ENCODE data around the gene PLEKHA5. TPM values are rescaled to one million over a fixed set of nuclear protein-coding genes. Genes with fewer than 3 reads are reported as not detected.
A peak's percentile ranks its signal among the peaks of the same experiment; 100 is the strongest.

The PLEKHA5 gene
- total and polyA plus RNA-seq, 2 of the 4 experiments (the other 2 are of a cell fraction): 5.3 to 12.2 TPM

DNA sequence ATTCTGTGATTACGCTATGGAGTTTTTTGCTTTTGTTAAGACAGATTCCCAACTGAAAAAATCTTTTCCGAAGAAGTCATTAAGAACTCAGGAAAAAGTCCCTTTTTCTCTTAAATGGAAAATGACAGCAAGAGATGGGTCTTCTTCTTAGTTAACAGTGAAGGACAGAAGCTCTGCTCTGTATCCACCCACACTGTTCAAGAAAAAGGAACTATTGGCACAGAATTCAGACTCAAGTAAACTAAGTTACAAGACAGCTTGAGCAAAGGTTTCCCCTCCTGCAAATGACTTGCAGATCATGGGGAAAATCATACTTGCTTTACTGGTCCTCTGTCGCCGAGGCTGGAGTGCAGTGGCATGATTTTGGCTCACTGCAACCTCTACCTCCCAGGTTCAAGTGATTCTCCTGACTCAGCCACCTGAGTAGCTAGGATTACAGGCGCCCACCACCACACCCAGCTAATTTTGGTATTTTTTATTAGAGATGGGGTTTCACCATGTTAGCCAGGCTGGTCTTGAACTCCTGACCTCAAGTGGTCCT, 172.6 kb downstream of the PLEKHA5 start:
- H3K14ac ChIP-seq (replicated peaks; ENCODE audit: low read depth, low read length): no peak overlapping the region
- H3K9me3 ChIP-seq (ENCODE audit: control insufficient read depth, insufficient read depth, low read length): no peaks in the 10 kb centered on the region
- no peaks in the 10 kb centered on the region for H3K27me3 ChIP-seq (ENCODE audit: control insufficient read depth, insufficient read depth, low read length)
- dilution Hi-C loops (cut with HindIII; ENCODE audit: low sequenced_read_pairs, unreplicated experiment): no loop called here
- ChIA-PET CTCF (no interaction called here), POLR2A (ENCODE audit: unreplicated experiment) (no interaction called here)
- H3K9ac ChIP-seq (ENCODE audit: low read depth, low read length): no peak overlapping the region
- H3K56ac ChIP-seq (ENCODE audit: extremely low read depth, insufficient read depth, low read length): no peak overlapping the region
- peaks cover 19% of the 10 kb centered on the region for H3K36me3 ChIP-seq (ENCODE audit: control insufficient read depth, insufficient read depth, low read length)
- no CpG with 5 or more reads among the region's 5 CpGs for WGBS, 2 experiments (ENCODE audit: extremely low coverage in 2 of 2, insufficient read length in 1 of 2)
- in situ Hi-C loops (cut with MboI; ENCODE audit: low sequenced_read_pairs): no loop called here
- H3K18ac ChIP-seq (ENCODE audit: low read depth, low read length): no peak overlapping the region
- TF ChIP-seq, protein P1, sequence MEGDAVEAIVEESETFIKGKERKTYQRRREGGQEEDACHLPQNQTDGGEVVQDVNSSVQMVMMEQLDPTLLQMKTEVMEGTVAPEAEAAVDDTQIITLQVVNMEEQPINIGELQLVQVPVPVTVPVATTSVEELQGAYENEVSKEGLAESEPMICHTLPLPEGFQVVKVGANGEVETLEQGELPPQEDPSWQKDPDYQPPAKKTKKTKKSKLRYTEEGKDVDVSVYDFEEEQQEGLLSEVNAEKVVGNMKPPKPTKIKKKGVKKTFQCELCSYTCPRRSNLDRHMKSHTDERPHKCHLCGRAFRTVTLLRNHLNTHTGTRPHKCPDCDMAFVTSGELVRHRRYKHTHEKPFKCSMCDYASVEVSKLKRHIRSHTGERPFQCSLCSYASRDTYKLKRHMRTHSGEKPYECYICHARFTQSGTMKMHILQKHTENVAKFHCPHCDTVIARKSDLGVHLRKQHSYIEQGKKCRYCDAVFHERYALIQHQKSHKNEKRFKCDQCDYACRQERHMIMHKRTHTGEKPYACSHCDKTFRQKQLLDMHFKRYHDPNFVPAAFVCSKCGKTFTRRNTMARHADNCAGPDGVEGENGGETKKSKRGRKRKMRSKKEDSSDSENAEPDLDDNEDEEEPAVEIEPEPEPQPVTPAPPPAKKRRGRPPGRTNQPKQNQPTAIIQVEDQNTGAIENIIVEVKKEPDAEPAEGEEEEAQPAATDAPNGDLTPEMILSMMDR (conservative IDR thresholded peaks at IDR 0.05; ENCODE audit: low read depth, low read length): no peak
- TF ChIP-seq NFE2L2 (IDR thresholded peaks at IDR 0.05; ENCODE audit: low read depth, low read length) (no peak), POLR2A (IDR thresholded peaks at IDR 0.05; ENCODE audit: low read depth, low read length) (no peak), RFX5 (IDR thresholded peaks at IDR 0.05; ENCODE audit: low read depth, low read length) (no peak), SMC3 (IDR thresholded peaks at IDR 0.05; ENCODE audit: low read depth, low read length) (no peak)
- TF ChIP-seq, protein P2, sequence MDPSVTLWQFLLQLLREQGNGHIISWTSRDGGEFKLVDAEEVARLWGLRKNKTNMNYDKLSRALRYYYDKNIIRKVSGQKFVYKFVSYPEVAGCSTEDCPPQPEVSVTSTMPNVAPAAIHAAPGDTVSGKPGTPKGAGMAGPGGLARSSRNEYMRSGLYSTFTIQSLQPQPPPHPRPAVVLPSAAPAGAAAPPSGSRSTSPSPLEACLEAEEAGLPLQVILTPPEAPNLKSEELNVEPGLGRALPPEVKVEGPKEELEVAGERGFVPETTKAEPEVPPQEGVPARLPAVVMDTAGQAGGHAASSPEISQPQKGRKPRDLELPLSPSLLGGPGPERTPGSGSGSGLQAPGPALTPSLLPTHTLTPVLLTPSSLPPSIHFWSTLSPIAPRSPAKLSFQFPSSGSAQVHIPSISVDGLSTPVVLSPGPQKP (IDR thresholded peaks at IDR 0.05; ENCODE audit: borderline replicate concordance, low read depth, low read length): no peak
- H2BK20ac ChIP-seq (ENCODE audit: low read depth, low read length): 0 out of 2 replicates have a peak overlapping the region, but pooled peaks have one; percentile 27
- no peak overlapping the region for H3K27ac ChIP-seq (ENCODE audit: insufficient read depth, low read length)
- no peak overlapping the region for H2BK15ac ChIP-seq (ENCODE audit: low read depth, low read length)
- H3K4me2 ChIP-seq (ENCODE audit: low read depth, low read length): no peak overlapping the region
- H4K91ac ChIP-seq (ENCODE audit: insufficient read depth, low read depth, low read length): no peak overlapping the region
- no TSS peak for BruUV-seq (replicated peaks)
- no peak overlapping the region for H2AK5ac ChIP-seq (ENCODE audit: low read depth, low read length)
- DNase-seq: no peak
- no peak overlapping the region for H3K23ac ChIP-seq (ENCODE audit: low read depth, low read length)
- H3K4ac ChIP-seq (ENCODE audit: low read depth, low read length): no peak overlapping the region
- no peak overlapping the region for H3K4me3 ChIP-seq (ENCODE audit: insufficient read depth, low read depth, low read length)
- no peak overlapping the region for H2AK9ac ChIP-seq (replicated peaks; ENCODE audit: low read depth, low read length, poor library complexity)
- no peak overlapping the region for H4K5ac ChIP-seq (ENCODE audit: low read depth, low read length)
- no peaks in the 10 kb centered on the region for H4K20me1 ChIP-seq (ENCODE audit: insufficient read depth, low read length)
- H3K79me1 ChIP-seq (ENCODE audit: low read depth in 1 of 2, low read length in 2 of 2): no peaks in the 10 kb centered on the region
- no peak overlapping the region for H2BK120ac ChIP-seq (ENCODE audit: low read depth, low read length)
- ATAC-seq (ENCODE audit: low read depth): no peak
- no peak overlapping the region for H2BK5ac ChIP-seq (ENCODE audit: low read depth, low read length, poor library complexity, severe bottlenecking)
- no peak overlapping the region for H4K8ac ChIP-seq (ENCODE audit: low read depth in 2 of 2, low read length in 2 of 2)
- H3K4me1 ChIP-seq (ENCODE audit: control insufficient read depth, insufficient read depth, low read length): peaks cover 4% of the 10 kb centered on the region
- H3K9me1 ChIP-seq (ENCODE audit: insufficient read depth, low read length): no peaks in the 10 kb centered on the region; the same call in 1 of the 2 replicates
- intact Hi-C loops (cut with micrococcal nuclease): no loop called here
- no peak overlapping the region for H2AFZ ChIP-seq (replicated peaks; ENCODE audit: low read length, poor library complexity)

Measured in IMR-90 (cell line).